Kidney (tissue), 14 donors: ENCODE measurements around the gene KLHL40. TPM values are rescaled to one million over a fixed set of nuclear protein-coding genes. Genes with fewer than 3 reads are reported as not detected.

Source experiments
- DNase-seq, 5 donors: peaks; one replicate each; pipeline ENCODE4 v3.0.0-alpha.2; 2013 to 2020
- FAIRE-seq: peaks from 2 replicates; lab custom pipeline; 2012; peaks lifted over from hg19 to GRCh38; lab: Jason Lieb, UNC
- H3K27ac ChIP-seq, 2 donors: one replicate each; pipeline ENCODE4 v1.7.0; 2013; ENCODE audit warnings: low read depth in 2 of 2, low read length in 2 of 2, inconsistent platforms in 1 of 2
- H3K27me3 ChIP-seq: one replicate; pipeline ENCODE4 v1.7.1; 2013; ENCODE audit warnings: low read length, inconsistent platforms; ENCODE audit not compliant: control insufficient read depth, insufficient read depth
- H3K36me3 ChIP-seq, 3 donors: one replicate each; pipeline versions ENCODE4 v1.7.0 to v1.7.1; 2013; ENCODE audit warnings: low read length in 3 of 3, control low read depth in 1 of 3, inconsistent platforms in 1 of 3; ENCODE audit not compliant: insufficient read depth in 3 of 3, control insufficient read depth in 2 of 3
- H3K4me1 ChIP-seq, 3 donors: one replicate each; pipeline versions ENCODE4 v1.7.0 to v1.7.1; 2013; ENCODE audit warnings: low read length in 3 of 3, inconsistent platforms in 1 of 3, low read depth in 1 of 3; ENCODE audit not compliant: control insufficient read depth in 2 of 3, insufficient read depth in 2 of 3
- H3K4me3 ChIP-seq, 3 donors: one replicate each; pipeline versions ENCODE4 v1.7.0 to v1.8.1; 2013; ENCODE audit warnings: low read length in 3 of 3, control low read depth in 1 of 3, inconsistent platforms in 1 of 3
- H3K9ac ChIP-seq, 3 donors: one replicate each; pipeline versions ENCODE4 v1.7.0 to v1.7.1; 2013; ENCODE audit warnings: low read length in 3 of 3, control low read depth in 1 of 3, inconsistent platforms in 1 of 3
- H3K9me3 ChIP-seq, 3 donors: one replicate each; pipeline versions ENCODE4 v1.7.0 to v1.7.1; 2013; ENCODE audit warnings: low read length in 3 of 3, control low read depth in 1 of 3, inconsistent platforms in 1 of 3; ENCODE audit not compliant: control insufficient read depth in 2 of 3, insufficient read depth in 1 of 3
- CTCF ChIP-seq: IDR thresholded peaks from 3 replicates; pipeline ENCODE4 v1.5.1; 2012; ENCODE audit warnings: mild to moderate bottlenecking, moderate library complexity, borderline replicate concordance; ENCODE audit not compliant: insufficient read depth; ENCODE audit errors: extremely low read depth
- intact Hi-C: fragments of 100-400 bp; cut with DNase I; formaldehyde crosslinking; loops from one replicate; pipeline ENCODE4 v1.11.1; 2022
- polyA plus RNA-seq: library from polyadenylated mRNA; stranded (reverse); fragments of 350-450 nt; fragmentation: Illumina TruSeq; extraction: RNeasy Lipid Tissue Mini Kit (QIAGEN cat#74804); gene quantifications from one replicate; pipeline ENCODE4 v1.2.3, GENCODE V29; 2014; ENCODE audit warnings: low read depth, low replicate concordance; ENCODE audit not compliant: insufficient read depth
- total RNA-seq: library from RNA; stranded (reverse); fragmentation: NEBNext Ultra II Directional; extraction: Animal tissue kit (Norgen Biotek cat#: 25700); gene quantifications from one replicate; pipeline ENCODE4 v1.2.1, GENCODE V29; 2021
- donor health status: control.
- donor health status: control.
- donor health status: control.
- donor health status: control.
- donor health status: control.
- donor health status: DM: yes; HTN: yes; CAD: no.
- donor health status: Normal renal cell carcinoma (clear cell type).

Gene KLHL40
- total and polyA plus RNA-seq, 2 donors from 2014 or later = not detected

- DNase-seq (no peak), FAIRE-seq (no peak)
- Histone ChIP-seq H3K27ac (no peak overlapping the region), H3K4me1 (no peaks in the 10 kb centered on the region), H3K9ac (no peak overlapping the region), H3K4me3 (no peak overlapping the region), H3K9me3 (no peaks in the 10 kb centered on the region), H3K36me3 (no peaks in the 10 kb centered on the region), H3K27me3 (no peaks in the 10 kb centered on the region)
- TF ChIP-seq CTCF = no peak
- intact Hi-C loops = no loop called here
Observed at GRCh38 chr3:42730294-42730693, 45.0 kb downstream of the KLHL40 start.

- DNase-seq (no peak), FAIRE-seq (no peak)
- no peak for TF ChIP-seq CTCF
- H3K27ac ChIP-seq = no peak overlapping the region
- intact Hi-C loops = no loop called here
- H3K9me3 ChIP-seq = no peaks in the 10 kb centered on the region
- no peak overlapping the region for H3K4me3 ChIP-seq
- H3K27me3 ChIP-seq = no peaks in the 10 kb centered on the region
- H3K9ac ChIP-seq = no peak overlapping the region
- no peaks in the 10 kb centered on the region for H3K4me1 ChIP-seq
- no peaks in the 10 kb centered on the region for H3K36me3 ChIP-seq
Observed at GRCh38 chr3:42730706-42731420, 45.5 kb downstream of the KLHL40 start.

- no peak for TF ChIP-seq CTCF
- H3K9ac ChIP-seq = no peak overlapping the region
- DNase-seq = no peak
- H3K4me1 ChIP-seq = no peaks in the 10 kb centered on the region
- H3K27ac ChIP-seq = no peak overlapping the region
- intact Hi-C loops = no loop called here
- FAIRE-seq = no peak
- H3K27me3 ChIP-seq = no peaks in the 10 kb centered on the region
- no peaks in the 10 kb centered on the region for H3K9me3 ChIP-seq
- no peak overlapping the region for H3K4me3 ChIP-seq
- no peaks in the 10 kb centered on the region for H3K36me3 ChIP-seq
Observed at GRCh38 chr3:42731476-42732195, 46.3 kb downstream of the KLHL40 start.
